Mucosa of rectum (tissue), 2 donors: ENCODE results near the gene SORL1-AS1.
"Not testable (repeated sequence)": the region's sequence is repeated elsewhere in the genome, so short reads cannot be mapped to it uniquely, and the experiment has no call there.

Experiments
- H3K27ac ChIP-seq, 2 donors: one replicate each; pipeline ENCODE4 v1.7.0; 2013; ENCODE audit warnings: inconsistent platforms in 2 of 2, low read depth in 2 of 2, low read length in 2 of 2
- H3K27me3 ChIP-seq, 2 donors: one replicate each; pipeline ENCODE4 v1.7.0; 2013; ENCODE audit warnings: low read length in 2 of 2; ENCODE audit not compliant: control insufficient read depth in 2 of 2, insufficient read depth in 2 of 2
- H3K36me3 ChIP-seq, 2 donors: one replicate each; pipeline ENCODE4 v1.7.0; 2013; ENCODE audit warnings: low read length in 2 of 2; ENCODE audit not compliant: control insufficient read depth in 2 of 2, insufficient read depth in 2 of 2
- H3K4me1 ChIP-seq, 2 donors: one replicate each; pipeline ENCODE4 v1.7.0; 2013; ENCODE audit warnings: low read length in 2 of 2, mild to moderate bottlenecking in 1 of 2; ENCODE audit not compliant: control insufficient read depth in 2 of 2, insufficient read depth in 2 of 2
- H3K4me3 ChIP-seq, 2 donors: one replicate each; pipeline ENCODE4 v1.7.0; 2013; ENCODE audit warnings: low read length in 2 of 2
- H3K9ac ChIP-seq, 2 donors: one replicate each; pipeline ENCODE4 v1.7.0; 2013; ENCODE audit warnings: low read length in 2 of 2, low read depth in 1 of 2, mild to moderate bottlenecking in 1 of 2
- H3K9me3 ChIP-seq, 2 donors: one replicate each; pipeline ENCODE4 v1.7.0; 2013; ENCODE audit warnings: low read length in 2 of 2; ENCODE audit not compliant: control insufficient read depth in 2 of 2
- donor health status: healthy.
- donor health status: Normal muscosa, but diverticular disease.

Gene SORL1-AS1

DNA sequence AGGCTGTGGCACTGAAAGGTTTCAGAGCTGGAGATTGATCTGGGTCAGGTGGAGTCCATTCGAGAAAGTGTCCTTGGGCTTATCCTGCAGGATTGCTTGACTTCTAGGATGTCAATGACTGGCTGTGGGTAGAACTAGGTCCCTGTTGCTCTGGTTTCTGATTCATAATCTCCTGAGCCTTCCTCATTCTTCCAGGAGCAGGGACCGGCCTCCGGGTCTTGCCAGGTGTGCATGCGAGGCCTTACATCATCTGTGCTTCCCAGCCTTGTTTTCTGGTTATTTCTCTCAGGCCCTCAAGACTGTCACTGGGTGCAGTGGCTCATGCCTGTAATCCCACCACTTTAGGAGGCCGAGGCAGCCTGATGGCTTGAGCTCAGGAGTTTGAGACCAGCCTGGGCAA, 33.3 kb upstream of the SORL1-AS1 start:
- H3K4me1 ChIP-seq, result peaks cover 0 to 8% of the 10 kb centered on the region in 2 donors
- H3K9me3 ChIP-seq, result no peaks in the 10 kb centered on the region
- no peaks in the 10 kb centered on the region for H3K27me3 ChIP-seq
- no peak overlapping the region for H3K4me3 ChIP-seq
- H3K9ac ChIP-seq, result no peak overlapping the region
- peaks cover 26 to 30% of the 10 kb centered on the region in 2 donors for H3K36me3 ChIP-seq
- H3K27ac ChIP-seq, result no peak overlapping the region

DNA sequence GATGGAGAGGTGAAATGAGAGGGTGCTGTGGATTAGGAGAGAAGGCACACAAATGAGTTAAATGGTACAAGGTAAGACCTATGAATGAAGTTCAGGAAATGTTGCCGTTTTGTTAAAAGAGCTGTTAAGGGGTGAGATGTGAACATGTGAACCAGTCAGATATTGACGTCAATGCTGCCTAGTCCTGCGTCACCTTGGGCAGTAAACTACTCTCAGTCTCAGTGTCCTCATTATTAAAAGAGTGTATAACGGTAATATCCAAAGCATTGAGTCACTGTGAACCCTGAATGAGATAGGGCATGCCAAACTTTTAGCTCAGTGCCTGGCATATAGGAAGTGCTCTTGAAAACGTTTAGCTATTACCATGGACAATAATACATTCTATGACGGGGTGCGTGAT, 32.4 kb upstream of the SORL1-AS1 start:
- no peaks in the 10 kb centered on the region for H3K27me3 ChIP-seq
- no peak overlapping the region for H3K4me3 ChIP-seq
- H3K9me3 ChIP-seq, result no peaks in the 10 kb centered on the region
- H3K4me1 ChIP-seq, result peaks cover 0 to 8% of the 10 kb centered on the region in 2 donors
- H3K9ac ChIP-seq, result no peak overlapping the region
- H3K36me3 ChIP-seq, result peaks cover 26 to 27% of the 10 kb centered on the region in 2 donors
- no peak overlapping the region for H3K27ac ChIP-seq

DNA sequence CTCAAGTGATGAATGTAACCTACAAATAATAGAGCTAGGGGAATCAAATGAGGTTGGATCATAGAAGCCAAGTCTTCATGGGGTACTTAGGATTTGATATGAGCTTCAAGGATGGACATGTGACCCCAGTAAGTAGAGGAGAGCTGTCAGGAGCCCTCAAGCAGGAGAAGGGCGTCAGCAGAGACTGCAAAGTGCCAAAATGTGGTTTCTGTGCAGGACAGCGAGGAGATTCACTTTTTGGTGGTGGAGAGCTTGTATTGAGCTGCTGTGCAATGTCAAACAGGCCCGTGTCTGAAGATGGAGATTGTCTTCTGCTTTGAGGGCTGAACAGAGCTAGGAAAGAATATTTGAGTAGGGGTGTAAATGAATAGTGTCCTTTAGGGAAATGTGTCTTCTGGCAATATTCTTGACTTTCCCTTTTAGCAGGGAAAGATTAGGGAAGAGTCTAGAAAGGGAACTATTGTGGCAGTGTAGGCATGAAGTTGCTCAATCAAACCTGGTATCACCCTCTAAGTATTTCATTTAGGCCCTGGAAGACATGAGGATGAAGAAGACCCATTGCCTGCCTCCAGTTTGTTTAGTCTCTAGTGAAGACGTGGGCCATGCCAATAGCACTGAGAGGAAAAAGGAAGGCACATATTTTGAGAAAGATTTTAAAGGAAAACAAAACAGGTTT, 31.2 kb upstream of the SORL1-AS1 start:
- Histone ChIP-seq H3K27ac (no peak overlapping the region), H3K4me3 (no peak overlapping the region), H3K9ac (no peak overlapping the region)

DNA sequence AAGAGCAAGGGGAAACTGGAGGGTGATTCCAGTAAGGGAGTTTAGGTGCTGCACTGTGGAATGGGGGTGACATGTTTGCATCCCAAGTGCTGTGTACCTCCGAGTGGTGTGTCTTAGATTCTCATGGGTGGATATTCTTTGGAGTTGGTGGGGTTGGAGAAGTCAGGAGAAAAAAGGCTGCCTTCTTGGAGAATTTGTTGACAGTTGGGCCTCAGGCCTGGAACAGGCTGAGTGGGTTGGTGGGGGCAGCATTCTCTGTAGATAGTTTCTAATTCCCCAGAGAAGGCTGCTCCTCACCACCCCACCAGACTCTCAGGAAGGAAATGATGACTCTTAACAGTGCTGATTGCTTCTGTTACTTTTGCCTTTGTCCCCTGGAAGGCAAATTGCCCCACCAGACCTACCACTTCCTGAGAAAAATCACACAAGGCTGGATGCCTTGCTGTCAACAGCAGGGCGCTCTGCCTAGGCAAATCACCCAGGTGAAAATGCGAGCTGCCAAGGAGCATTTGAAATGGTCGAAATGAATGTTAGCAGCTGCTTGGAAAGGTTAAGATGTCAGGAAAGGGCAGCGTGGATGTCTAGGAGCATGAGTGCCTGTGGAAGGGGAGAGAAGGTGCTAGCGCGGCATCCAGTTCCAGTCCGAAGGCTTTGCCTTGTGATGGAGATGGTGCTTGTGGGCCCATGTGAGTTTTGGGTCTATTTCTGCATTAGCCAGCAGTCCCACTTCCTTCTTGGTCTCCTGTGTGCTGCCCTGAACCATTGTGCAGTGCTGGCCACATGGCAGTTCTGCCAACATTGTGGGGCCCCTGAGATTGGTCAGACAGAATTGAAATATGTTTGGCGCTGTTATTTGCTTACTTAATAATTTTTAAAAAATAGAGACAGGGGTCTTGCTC, 29.7 kb upstream of the SORL1-AS1 start:
- H3K27ac ChIP-seq, result peak overlapping the region in 1 of 2 donors; percentile 58
- H3K9me3 ChIP-seq, result no peaks in the 10 kb centered on the region
- H3K4me3 ChIP-seq, result peak overlapping the region in 1 of 2 donors; percentile 29
- H3K4me1 ChIP-seq, result peaks cover 0 to 8% of the 10 kb centered on the region in 2 donors
- no peaks in the 10 kb centered on the region for H3K27me3 ChIP-seq
- H3K9ac ChIP-seq, result no peak overlapping the region
- H3K36me3 ChIP-seq, result peaks cover 19 to 26% of the 10 kb centered on the region in 2 donors

More for the DNA sequence above, 31.2 kb upstream of the SORL1-AS1 start:
- Histone ChIP-seq H3K27me3 (no peaks in the 10 kb centered on the region), H3K4me1 (peaks cover 0 to 8% of the 10 kb centered on the region in 2 donors), H3K9me3 (no peaks in the 10 kb centered on the region), H3K36me3 (peaks cover 19 to 21% of the 10 kb centered on the region in 2 donors)

DNA sequence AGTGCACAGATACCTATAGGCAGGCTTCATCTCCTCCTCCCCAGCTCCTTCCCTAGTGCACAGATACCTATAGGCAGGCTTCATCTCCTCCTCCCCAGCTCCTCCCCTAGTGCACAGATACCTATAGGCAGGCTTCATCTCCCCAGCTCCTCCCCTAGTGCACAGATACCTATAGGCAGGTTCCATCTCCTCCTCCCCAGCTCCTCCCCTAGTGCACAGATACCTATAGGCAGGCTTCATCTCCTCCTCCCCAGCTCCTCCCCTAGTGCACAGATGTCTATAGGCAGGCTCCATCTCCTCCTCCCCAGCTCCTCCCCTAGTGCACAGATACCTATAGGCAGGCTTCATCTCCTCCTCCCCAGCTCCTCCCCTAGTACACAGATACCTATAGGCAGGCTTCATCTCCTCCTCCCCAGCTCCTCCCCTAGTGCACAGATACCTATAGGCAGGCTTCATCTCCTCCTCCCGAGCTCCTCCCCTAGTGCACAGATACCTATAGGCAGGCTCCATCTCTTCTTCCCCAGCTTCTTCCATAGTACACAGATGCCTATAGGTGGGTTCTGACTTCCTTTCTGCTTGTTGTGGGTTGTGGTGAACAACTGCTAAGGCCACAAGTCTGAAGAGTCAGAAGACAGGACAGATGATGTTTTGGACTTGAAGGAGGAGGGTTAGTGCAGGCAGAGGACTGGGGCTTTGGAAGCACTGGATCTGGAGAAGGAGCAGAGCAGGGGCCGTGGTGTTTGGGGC, 28.9 kb upstream of the SORL1-AS1 start:
- not testable (repeated sequence) for H3K4me1 ChIP-seq, H3K4me3 ChIP-seq, H3K9ac ChIP-seq, H3K9me3 ChIP-seq, H3K27ac ChIP-seq, H3K27me3 ChIP-seq
- peaks cover 21 to 28% of the 10 kb centered on the region in 2 donors for H3K36me3 ChIP-seq

DNA sequence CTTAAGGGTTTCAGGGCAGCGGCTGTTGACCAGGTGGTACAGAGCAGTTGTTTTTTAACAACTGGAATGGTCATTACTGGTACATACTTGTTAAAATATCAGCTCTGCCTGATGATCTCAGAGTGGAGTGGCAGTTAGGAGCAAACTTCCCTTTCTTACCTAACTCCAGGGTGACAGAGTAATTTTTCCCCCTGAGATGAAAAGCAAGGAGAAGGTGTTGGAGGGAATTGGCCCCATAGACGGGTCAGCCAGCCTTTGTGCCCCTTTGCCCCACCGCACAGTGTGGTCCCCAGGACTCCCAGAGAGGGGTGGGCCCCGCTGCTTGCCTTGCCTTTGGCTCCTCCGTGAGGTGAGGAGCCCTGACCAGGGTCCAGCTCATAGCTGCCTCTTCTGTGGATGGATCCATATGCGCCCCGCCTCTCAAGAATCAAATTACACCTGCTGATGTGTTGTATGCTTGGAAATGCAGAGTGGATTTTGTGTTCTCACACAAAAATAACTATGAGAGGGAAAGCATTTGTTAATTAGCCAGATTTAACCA, 27.0 kb upstream of the SORL1-AS1 start:
- no peaks in the 10 kb centered on the region for H3K27me3 ChIP-seq
- H3K4me1 ChIP-seq, result peaks cover 3 to 8% of the 10 kb centered on the region in 2 donors
- no peaks in the 10 kb centered on the region for H3K9me3 ChIP-seq
- H3K27ac ChIP-seq, result no peak overlapping the region
- no peak overlapping the region for H3K4me3 ChIP-seq
- H3K36me3 ChIP-seq, result peaks cover 17 to 27% of the 10 kb centered on the region in 2 donors
- no peak overlapping the region for H3K9ac ChIP-seq

DNA sequence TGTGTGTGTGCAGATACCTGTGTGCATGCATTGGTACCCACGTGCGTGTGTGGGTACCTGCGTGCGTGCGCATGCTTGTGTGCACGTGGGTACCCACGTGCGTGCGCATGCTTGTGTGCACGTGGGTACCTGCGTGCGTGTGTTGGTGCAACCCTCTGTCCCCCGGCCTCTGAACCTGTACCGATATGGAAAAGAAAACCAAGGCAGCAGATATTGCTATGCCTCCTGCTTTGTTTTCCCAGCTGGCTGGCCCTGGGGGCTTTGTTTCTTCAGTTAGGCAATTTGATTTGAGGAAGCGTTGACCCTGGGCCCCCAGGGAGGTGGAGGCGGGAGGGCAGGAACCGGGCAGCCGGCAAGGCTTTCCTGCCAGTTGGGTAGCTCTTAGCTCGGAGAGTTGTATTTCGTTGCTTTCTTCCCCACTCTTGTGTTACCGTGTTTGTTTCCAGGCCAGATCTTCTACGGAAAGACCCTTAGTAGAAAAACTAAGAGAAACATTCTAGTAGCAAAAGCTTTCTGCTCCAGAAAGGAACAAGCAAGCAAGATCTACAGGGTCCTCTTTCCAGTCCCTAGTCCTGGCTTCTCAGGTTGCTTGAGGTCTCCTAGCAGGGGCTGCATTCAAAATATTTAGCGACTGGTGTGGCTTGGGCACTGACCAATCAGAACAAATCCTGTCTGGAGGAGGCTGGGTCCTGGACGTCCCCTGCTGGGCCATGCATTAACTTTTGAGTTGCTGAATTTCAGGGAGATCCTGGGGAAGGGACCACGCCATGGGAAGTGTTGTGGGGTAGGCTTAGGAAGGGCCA, 26.3 kb upstream of the SORL1-AS1 start:
- Histone ChIP-seq H3K9me3 (no peaks in the 10 kb centered on the region), H3K27me3 (no peaks in the 10 kb centered on the region), H3K4me3 (no peak overlapping the region), H3K9ac (no peak overlapping the region), H3K4me1 (peaks cover 3 to 8% of the 10 kb centered on the region in 2 donors), H3K27ac (no peak overlapping the region), H3K36me3 (peaks cover 16 to 29% of the 10 kb centered on the region in 2 donors)

DNA sequence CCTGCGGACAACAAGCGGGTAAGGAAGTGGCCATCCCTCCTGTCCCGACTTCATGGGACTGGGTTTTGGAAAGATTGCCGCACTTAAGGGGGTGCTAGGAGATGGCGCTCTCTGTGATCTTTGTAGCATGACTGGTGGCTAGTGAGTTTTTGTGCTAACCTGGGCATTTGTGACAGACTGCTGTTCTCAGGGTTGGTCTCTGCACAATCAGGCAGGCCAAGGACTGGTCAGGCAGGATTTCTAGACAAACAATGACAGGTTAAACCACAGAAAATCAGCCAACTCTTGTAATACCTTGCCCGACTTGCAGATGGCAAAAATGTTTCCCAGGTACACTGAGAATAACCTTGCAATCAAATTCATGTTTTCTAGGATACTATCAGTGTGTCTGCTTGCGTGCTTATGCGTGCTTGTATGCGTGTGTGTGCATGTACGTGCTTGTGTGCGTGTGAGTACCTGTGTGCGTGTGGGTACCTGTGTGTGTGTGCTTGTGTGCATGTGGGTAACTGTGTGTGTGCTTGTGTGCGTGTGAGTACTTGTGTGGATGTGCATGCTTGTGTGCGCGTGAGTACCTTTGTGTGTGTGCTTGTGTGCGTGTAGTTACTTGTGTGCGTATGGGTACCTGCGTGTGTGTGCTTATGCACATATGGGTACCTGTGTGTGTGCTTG, 25.6 kb upstream of the SORL1-AS1 start:
- Histone ChIP-seq H3K27me3 (no peaks in the 10 kb centered on the region), H3K36me3 (peaks cover 13 to 26% of the 10 kb centered on the region in 2 donors), H3K4me3 (no peak overlapping the region), H3K9me3 (no peaks in the 10 kb centered on the region), H3K4me1 (peaks cover 3 to 5% of the 10 kb centered on the region in 2 donors), H3K9ac (no peak overlapping the region), H3K27ac (no peak overlapping the region)
